Lower leg skin (tissue), 4 donors: ENCODE measurements around the gene POLR3GL. TPM values are rescaled to one million over a fixed set of nuclear protein-coding genes. Genes with fewer than 3 reads are reported as not detected.

Source experiments
- DNase-seq, 2 donors: peaks; one replicate each; pipeline ENCODE4 v3.0.0-alpha.2; 2019; ENCODE audit warnings: low spot score in 2 of 2
- H3K4me3 ChIP-seq: fragments of 200-600 bp; sonication (generic); 2 replicates; pipeline ENCODE4 v1.5.1; 2017; ENCODE audit warnings: mild to moderate bottlenecking, low read depth; ENCODE audit not compliant: poor library complexity, severe bottlenecking
- CTCF ChIP-seq, 3 donors: fragments of 450-650 bp; IDR thresholded peaks; one replicate each; pipeline ENCODE4 v1.5.1; 2016; ENCODE audit warnings: antibody characterized with exemption in 3 of 3, mild to moderate bottlenecking in 3 of 3, moderate library complexity in 2 of 3
- POLR2A ChIP-seq, 2 donors: fragments of 450-650 bp; IDR thresholded peaks; one replicate each; pipeline ENCODE4 v1.6.1; 2016 to 2017; ENCODE audit warnings: antibody characterized with exemption in 2 of 2, mild to moderate bottlenecking in 1 of 2, moderate library complexity in 1 of 2
- WGBS, 2 donors: methylation state at CpG; one replicate each; pipeline ENCODE4 v1.1.5; 2018; 5-methylcytosine and 5-hydroxymethylcytosine counted together
- intact Hi-C: fragments of 100-400 bp; cut with DNase I; formaldehyde crosslinking; loops from one replicate; pipeline ENCODE4 v1.15.0; 2023; ENCODE audit warnings: low total_unique reads
- total RNA-seq, 4 donors: library from RNA; depleted of rRNA; stranded (reverse); fragments of >200 nt; gene quantifications; one replicate each; pipeline ENCODE4 v1.1.0, GENCODE V29; 2016

Gene POLR3GL
- total RNA-seq, 4 donors from 2014 or later = 10.6 to 15.3 (median 14.2) TPM

- H3K4me3 ChIP-seq = peak overlapping the region; percentile 75
- no peak for TF ChIP-seq POLR2A (IDR thresholded peaks at IDR 0.05)
- TF ChIP-seq CTCF (IDR thresholded peaks at IDR 0.05) = no peak
- WGBS, 2 donors = 24 to 26% methylated on average over 6 of the region's 6 CpGs
- no peak for DNase-seq
- intact Hi-C loops = no loop called here
These were observed 29.3 kb downstream of the POLR3GL start for GRCh38 chr1:145993618-145994390.

GRCh38 chr1:145994391-145995120 is 30.1 kb downstream of the POLR3GL start:
- no peak for DNase-seq
- 16 to 23% methylated on average over 10 of the region's 10 CpGs for WGBS, 2 donors
- intact Hi-C loops = no loop called here
- peak overlapping the region; percentile 75 for H3K4me3 ChIP-seq
- TF ChIP-seq POLR2A (IDR thresholded peaks at IDR 0.05) (no peak), CTCF (IDR thresholded peaks at IDR 0.05) (no peak)

- intact Hi-C loops = no loop called here
- 0 to 3% methylated on average over 8 of the region's 8 CpGs for WGBS, 2 donors
- peak in 1 of 2 donors; percentile 23 for DNase-seq
- TF ChIP-seq POLR2A (IDR thresholded peaks at IDR 0.05) = no peak
- TF ChIP-seq CTCF (IDR thresholded peaks at IDR 0.05) = no peak
- peak overlapping the region; percentile 75 for H3K4me3 ChIP-seq
These were observed 30.8 kb downstream of the POLR3GL start for GRCh38 chr1:145995148-145995881.

GRCh38 chr1:145995964-145996432 is 31.5 kb downstream of the POLR3GL start:
- no peak for TF ChIP-seq CTCF (IDR thresholded peaks at IDR 0.05)
- TF ChIP-seq POLR2A (IDR thresholded peaks at IDR 0.05) = no peak
- peak in 1 of 2 donors; percentile 85 for DNase-seq
- peak overlapping the region; percentile 75 for H3K4me3 ChIP-seq
- 0 to 1% methylated on average over 13 of the region's 13 CpGs for WGBS, 2 donors
- intact Hi-C loops = no loop called here

GRCh38 chr1:145996433-145997015 is 32.0 kb downstream of the POLR3GL start, which contains the start of gene TXNIP:
Gene TXNIP, minus strand, starts transcription at chr1:145996579. Its CDS starts 313 bp downstream, at chr1:145996266.
- TF ChIP-seq POLR2A (IDR thresholded peaks at IDR 0.05) = peak in 1 of 2 donors; percentile 99
- no peak for TF ChIP-seq CTCF (IDR thresholded peaks at IDR 0.05)
- intact Hi-C loops = no loop called here
- H3K4me3 ChIP-seq = peak within 1 kb of the TSS; percentile 75
- peak; percentile 99 to 100 for DNase-seq
- 0% methylated on average over 30 of the region's 30 CpGs for WGBS, 2 donors
